SK-N-MC (cell line): ENCODE data around the gene TEX44.

Source experiments
- EZH2 ChIP-seq: fragments of 200-600 bp; sonication (generic); IDR thresholded peaks from one replicate; pipeline ENCODE4 v1.6.1; 2017; ENCODE audit warnings: antibody characterized with exemption
- POLR2AphosphoS5 ChIP-seq: IDR thresholded peaks from 2 replicates; pipeline ENCODE4 v1.6.1; 2012; ENCODE audit warnings: mild to moderate bottlenecking, low read depth, low read length, borderline replicate concordance

GRCh38 chr2:231546014-231546715, 46.5 kb upstream of the TEX44 start:
- TF ChIP-seq POLR2AphosphoS5 (no peak), EZH2 (no peak)
